ENCODE results near the gene FOXL3.

The FOXL3 gene

DNA sequence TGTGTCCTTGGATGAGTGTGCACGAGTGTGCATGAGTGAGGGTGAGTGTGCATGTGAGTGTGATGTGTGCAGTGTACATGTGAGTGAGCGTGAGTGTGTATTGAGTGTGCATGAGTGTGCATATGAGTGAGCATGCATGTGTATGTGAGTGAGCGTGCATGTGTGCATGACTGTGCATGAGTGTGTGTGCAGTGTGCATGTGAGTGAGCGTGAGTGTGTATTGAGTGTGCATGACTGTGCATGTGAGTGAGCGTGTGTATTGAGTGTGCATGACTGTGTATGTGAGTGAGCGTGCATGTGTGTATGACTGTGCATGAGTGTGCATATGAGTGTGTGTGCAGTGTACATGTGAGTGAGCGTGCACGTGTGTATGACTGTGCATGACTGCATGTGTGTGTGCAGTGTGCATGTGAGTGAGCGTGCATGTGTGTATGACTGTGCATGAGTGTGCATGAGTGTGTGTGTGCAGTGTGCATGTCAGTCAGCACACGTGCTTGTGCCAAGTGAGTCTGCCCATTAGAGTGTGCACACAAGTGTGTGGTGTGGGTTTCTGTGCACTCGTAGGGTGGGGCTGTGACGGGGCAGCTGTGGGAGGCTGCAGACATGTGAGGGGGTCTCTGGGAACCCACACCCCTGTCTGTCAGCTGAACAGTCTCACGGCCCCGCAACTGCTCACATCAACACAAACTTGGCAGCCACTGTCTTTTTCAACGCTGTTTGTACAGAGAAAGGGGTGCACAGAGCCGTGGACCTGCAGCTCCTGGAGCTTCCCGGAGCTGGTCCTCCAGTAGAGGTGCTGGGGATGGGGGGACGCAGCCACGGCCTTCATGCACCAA is 14.8 kb downstream of the FOXL3 start:
- no peak for DNase-seq

DNA sequence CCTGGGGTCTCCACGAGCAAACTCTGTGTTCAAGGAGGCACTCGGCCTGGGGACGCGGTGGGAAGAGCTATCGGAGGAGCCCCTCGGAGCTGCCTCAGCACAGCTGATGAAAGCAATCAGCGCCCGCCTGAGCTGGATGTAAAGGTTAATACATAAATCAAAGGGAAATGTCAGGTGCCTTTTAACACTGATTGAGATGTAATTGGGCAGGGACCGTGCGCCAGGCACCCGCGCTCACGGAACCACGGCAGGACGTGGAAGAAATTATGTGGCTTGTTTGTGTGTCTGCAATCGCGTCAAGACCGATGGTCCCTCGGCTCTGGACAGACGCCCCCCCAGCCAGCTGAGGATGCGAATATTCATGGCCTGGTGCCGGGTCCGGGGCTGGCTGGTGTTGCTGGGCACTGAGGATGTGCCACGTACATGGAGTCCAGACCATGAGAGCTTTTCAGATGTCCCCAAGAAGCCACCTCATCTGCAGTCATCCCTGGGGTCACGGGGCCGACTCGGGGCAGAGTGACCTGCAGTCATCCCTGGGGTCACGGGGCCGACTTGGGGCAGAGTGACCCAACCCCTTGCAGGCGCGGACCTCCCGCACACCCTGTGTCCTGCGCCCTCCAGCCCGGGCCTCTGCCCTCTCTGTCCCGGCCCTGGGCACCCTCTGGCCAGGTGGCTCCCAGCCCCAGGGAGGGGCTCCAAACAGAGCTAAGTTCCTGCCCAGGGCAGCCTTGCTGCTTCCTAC is 15.6 kb downstream of the FOXL3 start:
- DNase-seq: no peak

- DNase-seq: no peak
Observed at GRCh38 chr7:307970-308369, 18.0 kb downstream of the FOXL3 start.

DNA sequence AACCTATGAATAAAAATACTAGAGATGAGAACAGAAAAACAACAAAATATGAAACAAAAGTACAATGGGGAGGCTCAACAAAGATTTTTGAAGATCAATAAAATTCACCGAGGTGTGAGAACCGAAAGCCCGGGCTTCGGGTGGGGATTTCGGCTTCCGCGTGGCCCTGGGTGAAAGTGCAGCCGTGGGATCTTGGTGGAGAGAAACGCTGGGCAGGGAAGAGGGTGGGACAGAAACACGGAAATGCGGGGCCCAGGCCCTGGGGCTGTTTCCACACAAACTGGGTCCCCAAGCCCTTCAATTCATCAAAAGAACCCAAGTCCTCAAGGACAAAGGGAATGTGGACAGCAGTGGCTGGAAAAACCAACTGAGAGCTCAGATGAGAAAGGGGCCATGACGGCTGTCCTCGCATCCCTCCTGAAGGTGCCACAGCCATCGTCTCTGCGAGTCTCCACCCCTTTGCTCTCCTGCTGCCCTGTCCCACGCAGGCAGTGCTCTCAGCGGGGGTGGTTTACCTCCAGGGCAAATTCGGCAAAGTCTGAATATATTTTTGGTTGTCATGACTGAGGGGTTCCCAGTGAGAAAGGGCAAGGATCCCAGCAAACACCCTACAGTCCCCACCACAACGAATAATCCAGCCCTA is 19.7 kb downstream of the FOXL3 start:
- no peak for DNase-seq

- no peak for DNase-seq
Observed at GRCh38 chr7:311131-311680, 21.2 kb downstream of the FOXL3 start.

DNA sequence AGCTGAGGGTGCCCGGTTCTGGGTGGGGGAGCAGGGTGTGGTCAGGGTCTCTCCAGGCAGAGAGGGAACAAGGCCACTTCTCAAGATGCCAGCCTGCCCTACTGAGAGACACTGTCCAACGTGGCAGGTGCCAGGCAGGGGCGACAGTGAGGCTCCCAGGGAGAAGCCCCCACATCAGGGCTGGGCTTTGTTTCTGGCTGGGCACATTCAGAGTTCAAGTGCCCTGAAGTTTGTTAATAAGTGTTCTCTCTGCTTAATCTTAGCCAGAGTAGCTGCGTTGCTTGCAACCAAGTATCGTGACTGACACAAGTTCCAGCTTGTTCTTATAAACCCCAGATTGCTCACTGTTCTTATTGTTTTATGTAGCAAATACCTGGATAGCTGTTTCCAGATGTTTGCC is 21.8 kb downstream of the FOXL3 start:
- DNase-seq: no peak

GRCh38 chr7:312424-312823 is 22.5 kb downstream of the FOXL3 start:
- DNase-seq: no peak

GRCh38 chr7:314853-315252 is 24.9 kb downstream of the FOXL3 start:
- no peak for DNase-seq

GRCh38 chr7:315516-316265 is 25.7 kb downstream of the FOXL3 start:
- no peak for DNase-seq

GRCh38 chr7:317643-318405 is 27.9 kb downstream of the FOXL3 start:
- DNase-seq: no peak

DNA sequence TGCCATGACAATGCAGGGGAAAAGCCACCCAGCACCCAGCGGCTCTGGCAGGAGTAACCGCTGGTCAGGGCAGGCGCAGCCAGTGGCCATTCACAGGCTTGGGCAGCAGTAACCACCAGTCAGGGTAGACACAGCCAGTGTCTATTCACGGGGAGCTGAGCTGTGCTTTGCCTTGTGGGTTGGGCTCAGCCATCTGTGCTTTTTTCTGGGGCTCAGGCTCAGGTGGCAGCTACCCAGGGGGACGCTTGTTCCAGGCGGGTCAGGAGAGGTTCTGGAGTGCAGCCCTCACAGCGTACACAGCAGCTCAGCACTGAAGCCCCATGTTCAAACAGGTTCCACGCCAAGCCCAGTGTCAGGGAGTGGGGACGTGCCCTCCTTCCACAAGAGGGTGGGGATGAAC is 28.5 kb downstream of the FOXL3 start:
- no peak for DNase-seq

DNA sequence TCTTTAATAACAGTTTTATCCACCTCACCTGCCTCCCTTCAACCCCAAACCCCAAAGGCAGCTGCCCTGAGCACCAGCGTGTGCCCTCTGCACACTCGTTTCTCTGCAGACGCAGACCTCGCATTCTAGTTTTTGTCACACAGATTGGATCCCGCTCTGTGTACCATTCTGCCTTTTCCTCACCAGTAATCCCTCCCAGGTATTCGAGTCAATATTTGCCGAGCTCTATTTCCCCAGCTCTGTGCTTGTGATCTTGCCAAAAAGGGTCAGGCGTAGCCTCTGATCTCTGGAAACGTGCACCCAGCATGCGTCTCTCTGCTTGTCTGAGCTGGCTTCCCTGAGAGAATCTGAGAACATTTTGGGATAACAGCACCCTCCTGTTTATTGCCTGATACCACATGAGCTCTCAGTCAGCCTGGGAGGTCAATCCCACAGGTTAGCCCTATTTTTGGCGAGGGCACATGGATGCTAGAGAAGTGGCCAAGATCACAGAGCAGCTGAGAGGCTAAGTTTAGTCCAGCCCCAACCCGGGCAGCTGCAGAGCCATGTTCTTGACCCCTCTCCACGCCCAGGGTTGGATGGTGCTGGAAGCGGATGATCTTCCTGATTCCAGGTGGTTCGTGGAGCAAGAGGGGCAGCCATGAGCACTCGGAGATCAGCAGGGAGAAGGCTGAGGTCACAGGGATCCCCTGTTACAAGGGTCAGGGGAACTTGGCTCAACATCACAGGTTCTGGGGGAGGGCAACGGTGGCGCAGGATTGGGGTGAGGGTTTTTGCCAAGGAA is 29.1 kb downstream of the FOXL3 start:
- DNase-seq: no peak

GRCh38 chr7:320297-320696 is 30.3 kb downstream of the FOXL3 start:
- DNase-seq: no peak

- DNase-seq: peak; percentile 35
Observed at GRCh38 chr7:322111-322671, 32.2 kb downstream of the FOXL3 start.

DNA sequence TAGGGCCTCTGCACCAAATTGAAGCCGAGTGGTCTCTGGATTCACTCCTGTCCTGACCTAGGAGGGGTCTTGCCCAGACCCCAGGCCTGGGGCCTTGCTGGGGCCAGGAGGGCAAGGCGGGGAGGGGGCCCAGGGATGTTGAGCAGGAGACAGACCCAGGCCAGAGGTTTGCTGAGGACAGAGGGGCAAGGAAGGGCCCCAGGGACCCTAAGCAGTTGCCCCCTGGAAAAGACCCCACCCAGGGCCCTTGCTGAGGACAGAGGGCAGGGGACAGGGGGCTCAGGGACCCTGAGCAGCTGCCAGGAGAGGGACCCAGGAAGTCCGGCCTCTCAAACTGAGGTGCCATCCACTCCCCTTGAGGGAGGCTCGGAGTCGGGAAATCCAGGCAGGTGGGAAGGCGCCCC is 32.7 kb downstream of the FOXL3 start:
- DNase-seq: no peak

DNA sequence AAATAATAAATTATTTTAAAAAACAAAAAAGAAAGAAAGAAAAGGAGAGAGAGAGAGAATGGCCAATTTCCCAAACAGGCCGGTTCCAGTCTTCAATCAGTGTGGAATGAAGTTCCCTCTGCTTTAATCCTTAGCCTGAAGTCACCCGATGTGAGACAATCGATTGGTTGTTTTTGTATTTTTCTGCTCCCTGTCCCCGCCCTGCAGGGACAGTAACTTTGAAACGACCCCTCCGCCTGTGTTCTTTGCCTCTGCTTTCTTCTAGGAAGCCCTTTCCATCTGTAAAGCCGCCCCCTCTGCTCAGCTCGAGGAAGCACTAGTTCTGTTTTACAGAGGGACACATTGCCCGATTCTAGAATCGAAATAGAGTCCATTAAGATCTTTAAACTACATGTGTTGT is 33.4 kb downstream of the FOXL3 start:
- DNase-seq: no peak

- DNase-seq: no peak
Observed at GRCh38 chr7:324011-324410, 34.0 kb downstream of the FOXL3 start.

DNA sequence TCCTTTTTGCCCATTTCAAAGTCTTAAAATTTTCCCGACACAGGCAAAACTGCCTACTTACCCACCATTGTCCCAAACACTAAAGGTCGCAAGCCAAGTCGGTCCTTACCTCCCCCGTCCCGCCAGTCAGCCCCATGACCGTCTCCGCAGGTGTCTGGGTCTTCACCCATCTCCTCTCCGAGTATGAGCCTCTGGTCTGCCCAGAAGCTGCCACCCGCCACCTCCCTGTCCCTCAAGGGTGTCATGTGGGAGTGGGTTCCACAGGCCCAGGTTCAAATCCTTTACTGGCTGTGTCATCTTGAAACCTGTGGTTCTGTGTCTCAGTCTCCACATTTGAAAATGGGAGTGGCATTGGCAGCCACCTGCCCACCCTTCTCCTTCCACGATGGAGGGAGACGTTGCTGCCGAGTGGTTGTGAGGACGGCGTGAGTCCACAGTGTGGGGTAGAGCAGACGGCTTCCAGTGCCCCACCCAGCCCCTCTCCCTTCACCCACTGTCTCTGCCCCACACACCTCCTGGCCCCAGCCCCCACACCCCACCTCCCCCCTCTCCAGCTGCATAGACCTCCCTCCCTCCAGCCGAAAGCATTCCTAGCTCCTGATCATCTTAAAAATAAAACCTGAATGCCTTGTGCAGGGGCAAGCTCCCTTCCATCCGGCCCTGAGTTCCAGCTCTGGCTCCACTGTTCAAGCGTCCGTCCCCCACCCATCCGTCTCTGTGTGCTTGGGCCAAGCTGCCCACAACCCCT is 35.3 kb downstream of the FOXL3 start:
- no peak for DNase-seq

- no peak for DNase-seq
Observed at GRCh38 chr7:325811-326210, 35.8 kb downstream of the FOXL3 start.

DNA sequence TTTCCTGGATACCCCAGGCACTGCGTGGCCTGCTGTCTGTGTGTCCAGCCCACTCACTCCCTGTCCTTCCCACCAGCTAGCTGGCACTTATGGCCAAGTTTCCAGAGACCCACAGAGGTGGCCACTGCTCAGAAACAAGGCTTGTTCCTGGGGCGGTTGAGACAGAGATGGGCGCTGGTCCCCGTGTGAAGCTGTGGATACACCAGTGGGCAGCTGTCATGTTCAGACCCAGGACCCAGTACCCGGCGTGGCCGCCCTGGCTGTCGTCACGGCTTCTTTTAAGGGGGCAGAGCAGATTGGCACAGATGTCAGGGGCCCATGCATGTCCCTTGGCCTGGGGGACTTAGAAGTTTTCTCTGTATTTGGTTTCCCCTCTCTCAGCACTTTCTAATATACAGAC is 36.3 kb downstream of the FOXL3 start:
- DNase-seq: no peak
